ENCODE measurements around the gene TMEM43.

TMEM43 gene

DNA sequence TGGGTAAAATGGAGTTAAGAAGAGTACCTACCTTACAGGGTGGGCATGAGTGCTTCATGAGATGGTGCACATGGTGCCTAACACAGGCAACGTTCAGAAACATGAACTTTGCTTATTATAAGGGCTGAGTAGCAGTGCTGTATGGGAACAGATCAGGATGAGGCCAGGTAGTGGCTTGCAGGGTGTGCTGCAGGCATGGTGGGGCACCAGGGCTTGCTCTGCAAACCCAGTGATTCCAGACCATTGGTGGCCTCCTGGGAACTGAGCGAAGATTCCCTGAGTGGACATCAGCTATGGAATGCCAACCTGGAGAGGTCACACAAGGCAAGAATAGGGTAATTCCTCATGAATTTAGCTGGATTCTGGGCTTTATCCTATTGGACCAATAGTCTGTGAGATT is 15.8 kb downstream of the TMEM43 start:
- no peak for TF ChIP-seq EZH2 (IDR thresholded peaks at IDR 0.05; ENCODE audit: borderline replicate concordance, low read length)
- TF ChIP-seq, protein P1, sequence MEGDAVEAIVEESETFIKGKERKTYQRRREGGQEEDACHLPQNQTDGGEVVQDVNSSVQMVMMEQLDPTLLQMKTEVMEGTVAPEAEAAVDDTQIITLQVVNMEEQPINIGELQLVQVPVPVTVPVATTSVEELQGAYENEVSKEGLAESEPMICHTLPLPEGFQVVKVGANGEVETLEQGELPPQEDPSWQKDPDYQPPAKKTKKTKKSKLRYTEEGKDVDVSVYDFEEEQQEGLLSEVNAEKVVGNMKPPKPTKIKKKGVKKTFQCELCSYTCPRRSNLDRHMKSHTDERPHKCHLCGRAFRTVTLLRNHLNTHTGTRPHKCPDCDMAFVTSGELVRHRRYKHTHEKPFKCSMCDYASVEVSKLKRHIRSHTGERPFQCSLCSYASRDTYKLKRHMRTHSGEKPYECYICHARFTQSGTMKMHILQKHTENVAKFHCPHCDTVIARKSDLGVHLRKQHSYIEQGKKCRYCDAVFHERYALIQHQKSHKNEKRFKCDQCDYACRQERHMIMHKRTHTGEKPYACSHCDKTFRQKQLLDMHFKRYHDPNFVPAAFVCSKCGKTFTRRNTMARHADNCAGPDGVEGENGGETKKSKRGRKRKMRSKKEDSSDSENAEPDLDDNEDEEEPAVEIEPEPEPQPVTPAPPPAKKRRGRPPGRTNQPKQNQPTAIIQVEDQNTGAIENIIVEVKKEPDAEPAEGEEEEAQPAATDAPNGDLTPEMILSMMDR (IDR thresholded peaks at IDR 0.05; ENCODE audit: low read length) = no peak
- Histone ChIP-seq H3K79me2 (ENCODE audit: insufficient read depth, low read length) (no peaks in the 10 kb centered on the region), H3K4me1 (ENCODE audit: insufficient read depth, low read length, severe bottlenecking) (peaks cover 12% of the 10 kb centered on the region), H3K9ac (ENCODE audit: low read length) (no peak overlapping the region), H3K36me3 (ENCODE audit: insufficient read depth, low read length) (peaks cover 17% of the 10 kb centered on the region; the same call in 1 of the 2 replicates), H3K9me2 (ENCODE audit: low read depth, low read length) (no peaks in the 10 kb centered on the region), H3K27ac (ENCODE audit: low read depth, low read length, poor library complexity, severe bottlenecking) (no peak overlapping the region), H4K20me1 (ENCODE audit: insufficient read depth, low read length) (no peaks in the 10 kb centered on the region), H3F3A (ENCODE audit: insufficient read depth, low read length) (no peaks in the 10 kb centered on the region), H3K9me3 (ENCODE audit: low read length) (no peaks in the 10 kb centered on the region), H2AFZ (ENCODE audit: low read length) (no peak overlapping the region), H3K4me2 (ENCODE audit: low read length) (no peak overlapping the region), H3K4me3 (ENCODE audit: low read depth, low read length, poor library complexity, severe bottlenecking) (no peak overlapping the region), H3K27me3 (ENCODE audit: insufficient read depth, low read length) (no peaks in the 10 kb centered on the region)

DNA sequence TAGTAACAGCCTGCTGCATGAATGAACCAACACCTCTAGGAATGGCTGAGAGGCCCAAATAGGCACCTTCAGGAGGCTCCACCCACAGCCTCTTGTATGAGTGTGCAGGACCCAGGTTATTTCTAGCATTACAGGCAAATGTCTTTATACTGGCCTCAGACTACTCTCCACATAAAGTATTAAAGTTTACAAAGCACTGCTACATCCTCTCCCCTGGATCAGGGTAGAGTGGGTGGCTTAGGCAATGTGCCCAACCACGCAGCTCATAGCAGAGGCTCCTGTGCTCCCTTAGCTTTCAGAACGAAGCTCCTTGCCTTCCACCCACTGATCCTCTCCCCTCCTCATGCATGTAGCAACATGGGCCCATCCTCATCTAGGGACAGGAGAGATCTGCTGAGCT is 16.3 kb downstream of the TMEM43 start:
- peaks cover 12% of the 10 kb centered on the region; the same call in 1 of the 2 replicates for H3K36me3 ChIP-seq (ENCODE audit: insufficient read depth, low read length)
- no peaks in the 10 kb centered on the region for H4K20me1 ChIP-seq (ENCODE audit: insufficient read depth, low read length)
- H3K9ac ChIP-seq (ENCODE audit: low read length) = no peak overlapping the region

DNA sequence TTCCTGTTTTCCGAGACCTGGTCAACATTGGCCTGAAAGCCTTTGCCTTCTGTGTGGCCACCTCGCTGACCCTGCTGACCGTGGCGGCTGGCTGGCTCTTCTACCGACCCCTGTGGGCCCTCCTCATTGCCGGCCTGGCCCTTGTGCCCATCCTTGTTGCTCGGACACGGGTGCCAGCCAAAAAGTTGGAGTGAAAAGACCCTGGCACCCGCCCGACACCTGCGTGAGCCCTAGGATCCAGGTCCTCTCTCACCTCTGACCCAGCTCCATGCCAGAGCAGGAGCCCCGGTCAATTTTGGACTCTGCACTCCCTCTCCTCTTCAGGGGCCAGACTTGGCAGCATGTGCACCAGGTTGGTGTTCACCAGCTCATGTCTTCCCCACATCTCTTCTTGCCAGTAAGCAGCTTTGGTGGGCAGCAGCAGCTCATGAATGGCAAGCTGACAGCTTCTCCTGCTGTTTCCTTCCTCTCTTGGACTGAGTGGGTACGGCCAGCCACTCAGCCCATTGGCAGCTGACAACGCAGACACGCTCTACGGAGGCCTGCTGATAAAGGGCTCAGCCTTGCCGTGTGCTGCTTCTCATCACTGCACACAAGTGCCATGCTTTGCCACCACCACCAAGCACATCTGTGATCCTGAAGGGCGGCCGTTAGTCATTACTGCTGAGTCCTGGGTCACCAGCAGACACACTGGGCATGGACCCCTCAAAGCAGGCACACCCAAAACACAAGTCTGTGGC is 16.9 kb downstream of the TMEM43 start:
- no peaks in the 10 kb centered on the region for H3K79me2 ChIP-seq (ENCODE audit: insufficient read depth, low read length)
- H3K9me3 ChIP-seq (ENCODE audit: low read length) = no peaks in the 10 kb centered on the region
- peaks cover 12% of the 10 kb centered on the region for H3K4me1 ChIP-seq (ENCODE audit: insufficient read depth, low read length, severe bottlenecking)
- peaks cover 15% of the 10 kb centered on the region; the same call in 1 of the 2 replicates for H3K36me3 ChIP-seq (ENCODE audit: insufficient read depth, low read length)
- H3F3A ChIP-seq (ENCODE audit: insufficient read depth, low read length) = no peaks in the 10 kb centered on the region
- no peak overlapping the region for H3K9ac ChIP-seq (ENCODE audit: low read length)
- H3K4me2 ChIP-seq (ENCODE audit: low read length) = no peak overlapping the region
- H3K9me2 ChIP-seq (ENCODE audit: low read depth, low read length) = no peaks in the 10 kb centered on the region
- H4K20me1 ChIP-seq (ENCODE audit: insufficient read depth, low read length) = no peaks in the 10 kb centered on the region
- H3K27me3 ChIP-seq (ENCODE audit: insufficient read depth, low read length) = no peaks in the 10 kb centered on the region
- no peak overlapping the region for H3K27ac ChIP-seq (ENCODE audit: low read depth, low read length, poor library complexity, severe bottlenecking)
- no peak overlapping the region for H3K4me3 ChIP-seq (ENCODE audit: low read depth, low read length, poor library complexity, severe bottlenecking)
- H2AFZ ChIP-seq (ENCODE audit: low read length) = no peak overlapping the region
- TF ChIP-seq, protein P1 (IDR thresholded peaks at IDR 0.05; ENCODE audit: low read length) = no peak
- no peak for TF ChIP-seq EZH2 (IDR thresholded peaks at IDR 0.05; ENCODE audit: borderline replicate concordance, low read length)

More for the DNA sequence above, 16.3 kb downstream of the TMEM43 start:
- TF ChIP-seq, protein P1 (IDR thresholded peaks at IDR 0.05; ENCODE audit: low read length) = no peak
- TF ChIP-seq EZH2 (IDR thresholded peaks at IDR 0.05; ENCODE audit: borderline replicate concordance, low read length) = no peak
- Histone ChIP-seq H3F3A (ENCODE audit: insufficient read depth, low read length) (no peaks in the 10 kb centered on the region), H3K27me3 (ENCODE audit: insufficient read depth, low read length) (no peaks in the 10 kb centered on the region), H3K79me2 (ENCODE audit: insufficient read depth, low read length) (no peaks in the 10 kb centered on the region), H3K4me2 (ENCODE audit: low read length) (no peak overlapping the region), H3K4me3 (ENCODE audit: low read depth, low read length, poor library complexity, severe bottlenecking) (no peak overlapping the region), H2AFZ (ENCODE audit: low read length) (no peak overlapping the region), H3K27ac (ENCODE audit: low read depth, low read length, poor library complexity, severe bottlenecking) (no peak overlapping the region), H3K9me2 (ENCODE audit: low read depth, low read length) (no peaks in the 10 kb centered on the region), H3K9me3 (ENCODE audit: low read length) (no peaks in the 10 kb centered on the region), H3K4me1 (ENCODE audit: insufficient read depth, low read length, severe bottlenecking) (peaks cover 12% of the 10 kb centered on the region)

Data from OCI-LY1 (cell line).